C4-2B (cell line): ENCODE data around the gene NUDT17.
"Not testable (repeated sequence)": the region's sequence is repeated elsewhere in the genome, so short reads cannot be mapped to it uniquely, and the experiment has no call there.

Experiments used
- H3K27ac ChIP-seq: fragments of 450-650 bp; 2 replicates; pipeline ENCODE4 v1.5.1; 2017
- ZFX ChIP-seq: fragments of 450-650 bp; IDR thresholded peaks from 2 replicates; pipeline ENCODE4 v1.6.1; 2017
- TF ChIP-seq, protein P1 (sequence below): fragments of 450-650 bp; conservative IDR thresholded peaks from 2 replicates; pipeline ENCODE4 v1.5.1; 2017; ENCODE audit warnings: mild to moderate bottlenecking

NUDT17 gene

GRCh38 chr1:145845514-145846161 lies at the start of gene NUDT17:
NUDT17 (plus strand) TSS chr1:145845630; CDS start chr1:145845641, 11 bp downstream.
- H3K27ac ChIP-seq, result peak within 1 kb of the TSS; percentile 12; the same call in 1 of the 2 replicates
- no peak for TF ChIP-seq ZFX
- TF ChIP-seq, protein P1, sequence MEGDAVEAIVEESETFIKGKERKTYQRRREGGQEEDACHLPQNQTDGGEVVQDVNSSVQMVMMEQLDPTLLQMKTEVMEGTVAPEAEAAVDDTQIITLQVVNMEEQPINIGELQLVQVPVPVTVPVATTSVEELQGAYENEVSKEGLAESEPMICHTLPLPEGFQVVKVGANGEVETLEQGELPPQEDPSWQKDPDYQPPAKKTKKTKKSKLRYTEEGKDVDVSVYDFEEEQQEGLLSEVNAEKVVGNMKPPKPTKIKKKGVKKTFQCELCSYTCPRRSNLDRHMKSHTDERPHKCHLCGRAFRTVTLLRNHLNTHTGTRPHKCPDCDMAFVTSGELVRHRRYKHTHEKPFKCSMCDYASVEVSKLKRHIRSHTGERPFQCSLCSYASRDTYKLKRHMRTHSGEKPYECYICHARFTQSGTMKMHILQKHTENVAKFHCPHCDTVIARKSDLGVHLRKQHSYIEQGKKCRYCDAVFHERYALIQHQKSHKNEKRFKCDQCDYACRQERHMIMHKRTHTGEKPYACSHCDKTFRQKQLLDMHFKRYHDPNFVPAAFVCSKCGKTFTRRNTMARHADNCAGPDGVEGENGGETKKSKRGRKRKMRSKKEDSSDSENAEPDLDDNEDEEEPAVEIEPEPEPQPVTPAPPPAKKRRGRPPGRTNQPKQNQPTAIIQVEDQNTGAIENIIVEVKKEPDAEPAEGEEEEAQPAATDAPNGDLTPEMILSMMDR, result peak; percentile 98

- no peak overlapping the region for H3K27ac ChIP-seq
- TF ChIP-seq, protein P1, result no peak
- no peak for TF ChIP-seq ZFX
Measured at GRCh38 chr1:145796753-145797152, 48.7 kb upstream of the NUDT17 start.

DNA sequence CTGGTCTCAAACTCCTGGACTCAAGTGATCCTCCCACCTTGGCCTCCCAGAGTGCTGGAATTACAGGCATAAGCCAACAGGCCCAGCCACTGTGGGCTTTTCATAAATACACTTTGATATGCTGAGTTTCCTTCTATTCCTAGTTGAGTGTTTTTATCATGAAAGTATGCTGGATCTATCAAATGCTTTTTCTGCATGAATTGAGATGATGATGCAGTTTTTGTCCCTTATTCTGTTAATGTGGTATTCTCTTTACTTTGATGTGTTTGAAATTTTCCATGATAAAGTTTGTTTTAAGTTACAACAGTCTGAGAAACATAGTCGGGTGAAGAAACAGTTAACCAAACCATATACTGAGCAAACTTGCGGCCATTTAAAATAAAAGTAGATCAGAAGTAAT lies 45.6 kb upstream of the NUDT17 start:
- no peak for TF ChIP-seq ZFX
- TF ChIP-seq, protein P1, result no peak
- H3K27ac ChIP-seq, result no peak overlapping the region

DNA sequence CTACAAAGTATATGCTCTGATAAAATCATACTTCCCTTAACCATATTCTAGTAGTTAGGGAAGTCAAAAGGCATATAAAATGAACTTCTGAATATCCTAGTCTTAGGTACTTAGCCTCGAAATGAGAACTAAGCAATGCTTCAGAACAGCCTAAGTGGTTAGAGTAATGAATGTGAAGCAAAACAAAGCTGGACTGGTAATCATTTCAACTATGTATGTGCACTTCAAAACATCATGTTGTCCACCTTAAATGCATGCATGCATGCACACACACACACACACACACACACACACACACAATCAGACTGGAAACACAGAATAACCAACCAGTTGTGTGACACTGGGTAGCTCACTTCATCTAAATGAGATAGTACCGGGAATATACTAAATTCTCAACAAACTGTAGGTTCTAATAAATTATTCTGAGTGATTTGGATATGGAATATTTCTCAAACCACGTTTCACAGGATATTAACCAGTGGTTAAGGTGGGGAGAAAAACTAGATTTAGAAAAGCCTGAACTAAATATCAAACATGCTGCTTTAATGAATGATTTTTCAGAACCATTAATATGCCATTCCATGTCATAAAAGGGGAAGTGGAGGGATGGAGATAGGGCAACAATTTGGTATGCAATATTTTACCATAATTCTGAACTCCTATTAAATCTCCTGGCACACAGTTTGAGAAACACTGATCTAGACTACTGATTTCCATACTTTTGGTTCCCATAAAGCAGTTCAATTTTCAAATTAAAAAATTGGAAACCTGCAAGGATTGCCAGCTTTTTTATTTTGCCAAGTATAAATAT lies 41.0 kb upstream of the NUDT17 start:
- no peak overlapping the region for H3K27ac ChIP-seq
- TF ChIP-seq ZFX, result no peak
- TF ChIP-seq, protein P1, result no peak

- TF ChIP-seq, protein P1, result no peak
- no peak for TF ChIP-seq ZFX
- H3K27ac ChIP-seq, result no peak overlapping the region
Measured at GRCh38 chr1:145805057-145805456, 40.4 kb upstream of the NUDT17 start.

GRCh38 chr1:145806408-145806807 lies 39.0 kb upstream of the NUDT17 start:
- TF ChIP-seq, protein P1, result no peak
- no peak for TF ChIP-seq ZFX
- H3K27ac ChIP-seq, result no peak overlapping the region

DNA sequence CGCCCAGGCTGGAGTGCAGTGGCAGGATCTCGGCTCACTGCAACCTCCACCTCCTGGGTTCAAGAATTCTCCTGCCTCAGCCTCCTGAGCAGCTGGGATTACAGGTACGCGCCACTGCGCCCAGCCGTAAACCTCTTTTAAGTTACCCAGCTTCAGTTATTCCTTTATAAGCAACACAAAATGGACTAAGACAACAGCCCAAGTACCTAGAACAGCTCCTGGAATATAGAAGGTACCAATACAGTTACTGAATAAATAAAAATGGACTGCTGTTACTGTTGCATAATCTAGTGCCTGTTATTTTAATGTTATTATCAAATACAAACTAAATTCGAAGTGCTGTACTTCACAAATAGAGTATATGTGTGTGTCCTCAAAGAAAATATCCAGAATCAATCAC lies 38.6 kb upstream of the NUDT17 start:
- TF ChIP-seq, protein P1, result no peak
- TF ChIP-seq ZFX, result no peak
- H3K27ac ChIP-seq, result no peak overlapping the region

GRCh38 chr1:145812977-145813810 lies 32.2 kb upstream of the NUDT17 start:
- H3K27ac ChIP-seq, result not testable (repeated sequence)

DNA sequence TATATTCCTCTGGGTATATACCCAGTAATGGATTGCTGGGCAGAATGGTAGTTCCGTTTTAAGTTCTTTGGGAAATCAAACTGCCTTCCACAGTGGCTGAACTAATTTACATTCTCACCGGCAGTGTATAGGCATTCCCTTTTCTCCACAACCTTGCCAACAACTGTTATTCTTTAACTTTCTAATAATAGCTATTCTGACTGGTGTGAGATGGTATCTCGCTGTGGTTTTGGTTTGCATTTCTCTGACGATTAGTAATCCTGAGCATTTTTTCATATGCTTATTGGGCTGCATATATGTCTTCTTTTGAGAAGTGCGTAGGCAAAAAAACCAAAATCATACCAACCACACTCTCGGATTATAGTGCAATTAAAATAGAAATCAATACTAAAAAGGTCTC lies 27.3 kb upstream of the NUDT17 start:
- H3K27ac ChIP-seq, result not testable (repeated sequence)

GRCh38 chr1:145822779-145823331 lies 22.6 kb upstream of the NUDT17 start:
- not testable (repeated sequence) for H3K27ac ChIP-seq
